SK-N-SH treated with all-trans-retinoic acid at 6 μM for 48 hours (cell line): ENCODE data around the gene IDUA.
A peak's percentile ranks its signal among the peaks of the same experiment; 100 is the strongest.

Source experiments
- ATAC-seq: fragments of 200-7000 bp; cut with Tn5 transposase; 3 replicates; pipeline ENCODE4 v1.9.1; 2020; ENCODE audit warnings: mild to moderate bottlenecking, moderate library complexity
- ARNTL ChIP-seq: fragments of 450-650 bp; formaldehyde crosslinking; IDR thresholded peaks from 2 replicates; pipeline ENCODE4 v1.5.0; 2020; ENCODE audit warnings: low read depth, mild to moderate bottlenecking, moderate library complexity, borderline replicate concordance
- BACH2 ChIP-seq: fragments of 250-450 bp; sonication (Bioruptor Pico); IDR thresholded peaks from 2 replicates; pipeline ENCODE4 v1.9.0; 2021; ENCODE audit warnings: mild to moderate bottlenecking, borderline replicate concordance
- CREB5 ChIP-seq: fragments of 250-450 bp; sonication (Bioruptor Pico); IDR thresholded peaks from 2 replicates; pipeline ENCODE4 v1.5.1; 2020; ENCODE audit warnings: low read depth, mild to moderate bottlenecking, moderate library complexity
- ESRRG ChIP-seq: fragments of 250-450 bp; sonication (Bioruptor Pico); IDR thresholded peaks from 2 replicates; pipeline ENCODE4 v1.6.1; 2021; ENCODE audit warnings: mild to moderate bottlenecking
- GLIS3 ChIP-seq: fragments of 250-450 bp; sonication (Bioruptor Pico); IDR thresholded peaks from 2 replicates; pipeline ENCODE4 v1.5.0; 2020; ENCODE audit warnings: mild to moderate bottlenecking, moderate library complexity
- OSR1 ChIP-seq: fragments of 250-450 bp; sonication (Bioruptor Pico); IDR thresholded peaks from 2 replicates; pipeline ENCODE4 v1.8.0; 2022; ENCODE audit warnings: moderate library complexity, mild to moderate bottlenecking, inconsistent platforms
- PPARA ChIP-seq: fragments of 250-450 bp; sonication (Bioruptor Pico); IDR thresholded peaks from 2 replicates; pipeline ENCODE4 v1.5.0; 2020; ENCODE audit warnings: mild to moderate bottlenecking, borderline replicate concordance
- SNAI2 ChIP-seq: fragments of 250-450 bp; sonication (Bioruptor Pico); IDR thresholded peaks from 2 replicates; pipeline ENCODE4 v1.5.0; 2020; ENCODE audit warnings: mild to moderate bottlenecking, moderate library complexity
- TCF4 ChIP-seq: fragments of 250-450 bp; sonication (Bioruptor Pico); IDR thresholded peaks from 2 replicates; pipeline ENCODE4 v1.8.0; 2021; ENCODE audit warnings: mild to moderate bottlenecking, moderate library complexity, borderline replicate concordance
- TOX ChIP-seq: fragments of 250-450 bp; sonication (Bioruptor Pico); IDR thresholded peaks from 2 replicates; pipeline ENCODE4 v1.8.0; 2021; ENCODE audit warnings: mild to moderate bottlenecking, moderate library complexity, borderline replicate concordance
- ZC3H10 ChIP-seq: fragments of 250-450 bp; sonication (Bioruptor Pico); IDR thresholded peaks from 2 replicates; pipeline ENCODE4 v1.5.1; 2021; ENCODE audit warnings: mild to moderate bottlenecking, moderate library complexity
- ZFP3 ChIP-seq: fragments of 250-450 bp; sonication (Bioruptor Pico); IDR thresholded peaks from 2 replicates; pipeline ENCODE4 v1.5.0; 2020; ENCODE audit warnings: mild to moderate bottlenecking, moderate library complexity
- ZNF565 ChIP-seq: fragments of 450-650 bp; formaldehyde crosslinking; conservative IDR thresholded peaks from 2 replicates; pipeline ENCODE4 v1.5.0; 2020; ENCODE audit warnings: low read depth, mild to moderate bottlenecking, moderate library complexity
- ZNF70 ChIP-seq: fragments of 450-650 bp; formaldehyde crosslinking; IDR thresholded peaks from 2 replicates; pipeline ENCODE4 v1.5.0; 2020; ENCODE audit warnings: mild to moderate bottlenecking, moderate library complexity
- ZNF8 ChIP-seq: fragments of 450-650 bp; formaldehyde crosslinking; IDR thresholded peaks from 2 replicates; pipeline ENCODE4 v1.5.0; 2020; ENCODE audit warnings: mild to moderate bottlenecking, moderate library complexity
- TF ChIP-seq, protein P1 (sequence below): fragments of 250-450 bp; sonication (Bioruptor Pico); IDR thresholded peaks from 2 replicates; pipeline ENCODE4 v1.5.1; 2021; ENCODE audit warnings: mild to moderate bottlenecking, moderate library complexity
- TF ChIP-seq, protein P2 (sequence below): fragments of 250-450 bp; sonication (Bioruptor Pico); IDR thresholded peaks from 2 replicates; pipeline ENCODE4 v1.8.0; 2020; ENCODE audit warnings: mild to moderate bottlenecking, moderate library complexity, borderline replicate concordance
- TF ChIP-seq, protein P3 (sequence below): fragments of 250-450 bp; sonication (Bioruptor Pico); IDR thresholded peaks from 2 replicates; pipeline ENCODE4 v1.8.0; 2021; ENCODE audit warnings: low read depth, mild to moderate bottlenecking, moderate library complexity, borderline replicate concordance

The IDUA gene

GRCh38 chr4:1041147-1041935, 54.5 kb downstream of the IDUA start:
- TF ChIP-seq ZC3H10 (no peak), TCF4 (CRISPR knock-in tag) (no peak), ZFP3 (CRISPR knock-in tag) (no peak), CREB5 (CRISPR knock-in tag) (no peak), ZNF565 (CRISPR knock-in tag) (no peak)
- TF ChIP-seq, protein P1, sequence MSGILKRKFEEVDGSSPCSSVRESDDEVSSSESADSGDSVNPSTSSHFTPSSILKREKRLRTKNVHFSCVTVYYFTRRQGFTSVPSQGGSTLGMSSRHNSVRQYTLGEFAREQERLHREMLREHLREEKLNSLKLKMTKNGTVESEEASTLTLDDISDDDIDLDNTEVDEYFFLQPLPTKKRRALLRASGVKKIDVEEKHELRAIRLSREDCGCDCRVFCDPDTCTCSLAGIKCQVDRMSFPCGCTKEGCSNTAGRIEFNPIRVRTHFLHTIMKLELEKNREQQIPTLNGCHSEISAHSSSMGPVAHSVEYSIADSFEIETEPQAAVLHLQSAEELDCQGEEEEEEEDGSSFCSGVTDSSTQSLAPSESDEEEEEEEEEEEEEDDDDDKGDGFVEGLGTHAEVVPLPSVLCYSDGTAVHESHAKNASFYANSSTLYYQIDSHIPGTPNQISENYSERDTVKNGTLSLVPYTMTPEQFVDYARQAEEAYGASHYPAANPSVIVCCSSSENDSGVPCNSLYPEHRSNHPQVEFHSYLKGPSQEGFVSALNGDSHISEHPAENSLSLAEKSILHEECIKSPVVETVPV, result no peak
- ATAC-seq, result peak; percentile 4; the same call in 2 of the 3 replicates

DNA sequence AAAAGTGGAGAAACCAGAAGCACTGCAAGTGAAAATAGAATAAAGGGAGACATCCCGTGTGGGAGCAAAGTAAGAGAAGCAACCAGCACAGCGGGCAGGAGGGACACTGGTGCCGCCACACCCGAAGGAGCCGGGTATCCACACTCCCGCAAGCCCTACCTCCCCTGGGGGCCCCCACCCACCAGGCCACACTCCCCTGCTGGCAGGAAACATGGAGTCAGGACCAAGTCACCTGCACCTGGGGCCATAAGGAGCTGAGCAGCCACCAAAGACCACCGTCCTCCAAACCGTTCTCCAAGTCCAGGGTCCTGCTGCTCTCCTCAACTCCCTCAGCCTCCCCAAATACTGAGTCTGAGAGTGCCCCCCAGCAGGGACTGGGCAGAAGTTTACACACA, 55.1 kb downstream of the IDUA start:
- ATAC-seq, result no peak
- TF ChIP-seq ZC3H10 (no peak), GLIS3 (CRISPR knock-in tag) (no peak), PPARA (CRISPR knock-in tag) (no peak), TCF4 (CRISPR knock-in tag) (no peak), ZNF565 (CRISPR knock-in tag) (no peak), BACH2 (CRISPR knock-in tag) (no peak), ZNF8 (CRISPR knock-in tag) (no peak), ZFP3 (CRISPR knock-in tag) (no peak), ESRRG (CRISPR knock-in tag) (no peak), ZNF70 (CRISPR knock-in tag) (no peak), ARNTL (CRISPR knock-in tag) (no peak), OSR1 (no peak), CREB5 (CRISPR knock-in tag) (no peak)
- TF ChIP-seq, protein P1, result no peak

DNA sequence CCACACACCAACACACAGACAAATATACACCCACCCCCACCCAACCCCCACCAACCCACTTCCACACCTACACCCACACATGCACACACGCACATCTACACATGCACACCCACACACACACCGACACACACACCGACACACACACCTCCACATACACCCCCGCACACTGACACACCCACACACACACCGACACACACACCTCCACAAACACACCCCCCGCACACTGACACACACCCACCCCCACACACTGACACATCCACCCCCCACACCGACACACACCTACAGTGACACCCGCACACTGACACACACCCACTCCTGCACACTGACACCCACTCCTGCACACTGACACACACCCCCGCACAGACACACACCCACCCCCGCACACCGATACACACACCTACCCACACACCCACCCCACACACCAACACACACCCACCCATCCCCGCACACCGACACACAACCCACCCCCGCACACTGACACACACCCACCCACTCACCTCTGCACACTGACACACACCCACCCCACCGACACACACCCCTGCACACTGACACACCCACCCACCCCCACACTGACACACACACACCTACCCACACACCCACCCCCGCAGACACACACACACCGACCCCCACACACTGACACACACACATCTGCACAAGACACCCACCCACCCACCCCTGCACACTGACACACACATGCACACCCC, 55.7 kb downstream of the IDUA start:
- TF ChIP-seq ZNF70 (CRISPR knock-in tag) (no peak), SNAI2 (no peak), PPARA (CRISPR knock-in tag) (no peak), ZC3H10 (no peak), TOX (CRISPR knock-in tag) (no peak), BACH2 (CRISPR knock-in tag) (no peak), ESRRG (CRISPR knock-in tag) (no peak)
- TF ChIP-seq, protein P2, sequence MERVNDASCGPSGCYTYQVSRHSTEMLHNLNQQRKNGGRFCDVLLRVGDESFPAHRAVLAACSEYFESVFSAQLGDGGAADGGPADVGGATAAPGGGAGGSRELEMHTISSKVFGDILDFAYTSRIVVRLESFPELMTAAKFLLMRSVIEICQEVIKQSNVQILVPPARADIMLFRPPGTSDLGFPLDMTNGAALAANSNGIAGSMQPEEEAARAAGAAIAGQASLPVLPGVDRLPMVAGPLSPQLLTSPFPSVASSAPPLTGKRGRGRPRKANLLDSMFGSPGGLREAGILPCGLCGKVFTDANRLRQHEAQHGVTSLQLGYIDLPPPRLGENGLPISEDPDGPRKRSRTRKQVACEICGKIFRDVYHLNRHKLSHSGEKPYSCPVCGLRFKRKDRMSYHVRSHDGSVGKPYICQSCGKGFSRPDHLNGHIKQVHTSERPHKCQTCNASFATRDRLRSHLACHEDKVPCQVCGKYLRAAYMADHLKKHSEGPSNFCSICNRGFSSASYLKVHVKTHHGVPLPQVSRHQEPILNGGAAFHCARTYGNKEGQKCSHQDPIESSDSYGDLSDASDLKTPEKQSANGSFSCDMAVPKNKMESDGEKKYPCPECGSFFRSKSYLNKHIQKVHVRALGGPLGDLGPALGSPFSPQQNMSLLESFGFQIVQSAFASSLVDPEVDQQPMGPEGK (CRISPR knock-in tag), result no peak
- TF ChIP-seq, protein P1, result no peak
- TF ChIP-seq, protein P3, sequence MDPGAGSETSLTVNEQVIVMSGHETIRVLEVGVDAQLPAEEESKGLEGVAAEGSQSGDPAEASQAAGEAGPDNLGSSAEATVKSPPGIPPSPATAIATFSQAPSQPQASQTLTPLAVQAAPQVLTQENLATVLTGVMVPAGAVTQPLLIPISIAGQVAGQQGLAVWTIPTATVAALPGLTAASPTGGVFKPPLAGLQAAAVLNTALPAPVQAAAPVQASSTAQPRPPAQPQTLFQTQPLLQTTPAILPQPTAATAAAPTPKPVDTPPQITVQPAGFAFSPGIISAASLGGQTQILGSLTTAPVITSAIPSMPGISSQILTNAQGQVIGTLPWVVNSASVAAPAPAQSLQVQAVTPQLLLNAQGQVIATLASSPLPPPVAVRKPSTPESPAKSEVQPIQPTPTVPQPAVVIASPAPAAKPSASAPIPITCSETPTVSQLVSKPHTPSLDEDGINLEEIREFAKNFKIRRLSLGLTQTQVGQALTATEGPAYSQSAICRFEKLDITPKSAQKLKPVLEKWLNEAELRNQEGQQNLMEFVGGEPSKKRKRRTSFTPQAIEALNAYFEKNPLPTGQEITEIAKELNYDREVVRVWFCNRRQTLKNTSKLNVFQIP (CRISPR knock-in tag), result no peak

More for the DNA sequence above, 55.7 kb downstream of the IDUA start:
- no peak for ATAC-seq
